Liver (tissue), 3 donors: ENCODE data around the gene ACSL6.

Source experiments
- CTCF ChIP-seq: fragments of 150-350 bp; IDR thresholded peaks from 2 replicates; pipeline ENCODE4 v1.5.1; 2017; ENCODE audit warnings: improper control_type of control experiment, low read depth, low read length; ENCODE audit not compliant: missing input control
- MAX ChIP-seq: IDR thresholded peaks from 2 replicates; pipeline ENCODE4 v1.6.1; 2016; ENCODE audit warnings: antibody characterized with exemption
- REST ChIP-seq: IDR thresholded peaks from 2 replicates; pipeline ENCODE4 v1.6.1; 2016; ENCODE audit warnings: antibody characterized with exemption, mild to moderate bottlenecking
- RXRA ChIP-seq, 2 donors: IDR thresholded peaks; 2 replicates each; pipeline ENCODE4 v1.6.1; 2017 to 2018; ENCODE audit warnings: antibody characterized with exemption in 2 of 2, mild to moderate bottlenecking in 1 of 2
- donor health status: healthy.
- donor health status: healthy.

- no peak for TF ChIP-seq CTCF
- no peak for TF ChIP-seq RXRA (IDR thresholded peaks at IDR 0.05)
- TF ChIP-seq MAX = no peak
- TF ChIP-seq REST = no peak
These were observed 28.1 kb downstream of the ACSL6 start for GRCh38 chr5:131983244-131983771.
